Neural cell (in vitro differentiated cells): ENCODE data around the gene LKAAEAR1.

Experiments
- CTCF ChIP-seq: fragments of 450-650 bp; IDR thresholded peaks from 2 replicates; pipeline ENCODE4 v1.5.1; 2014; ENCODE audit warnings: antibody characterized with exemption, mild to moderate bottlenecking, moderate library complexity; ENCODE audit not compliant: poor library complexity, severe bottlenecking
- EP300 ChIP-seq: fragments of 450-650 bp; conservative IDR thresholded peaks from 2 replicates; pipeline ENCODE4 v1.6.1; 2014; ENCODE audit warnings: antibody characterized with exemption, mild to moderate bottlenecking, moderate library complexity; ENCODE audit not compliant: poor library complexity, severe bottlenecking
- EZH2 ChIP-seq: fragments of 200-600, 300-800 bp; shearing (Covaris generic), sonication (generic); IDR thresholded peaks from 2 replicates; pipeline ENCODE4 v1.6.1; 2014; ENCODE audit warnings: antibody characterized with exemption, low read length, borderline replicate concordance, mild to moderate bottlenecking; ENCODE audit not compliant: insufficient read depth, poor library complexity, severe bottlenecking
- POLR2AphosphoS5 ChIP-seq: IDR thresholded peaks from 2 replicates; pipeline ENCODE4 v1.6.1; 2012
- REST ChIP-seq: IDR thresholded peaks from 2 replicates; pipeline ENCODE4 v1.6.1; 2012; ENCODE audit warnings: borderline replicate concordance

GRCh38 chr20:64119681-64120341 lies 35.6 kb upstream of the LKAAEAR1 start:
- TF ChIP-seq CTCF (no peak), EZH2 (no peak), REST (no peak), EP300 (no peak), POLR2AphosphoS5 (no peak)
